ENCODE data around the gene SLC22A23.

DNA sequence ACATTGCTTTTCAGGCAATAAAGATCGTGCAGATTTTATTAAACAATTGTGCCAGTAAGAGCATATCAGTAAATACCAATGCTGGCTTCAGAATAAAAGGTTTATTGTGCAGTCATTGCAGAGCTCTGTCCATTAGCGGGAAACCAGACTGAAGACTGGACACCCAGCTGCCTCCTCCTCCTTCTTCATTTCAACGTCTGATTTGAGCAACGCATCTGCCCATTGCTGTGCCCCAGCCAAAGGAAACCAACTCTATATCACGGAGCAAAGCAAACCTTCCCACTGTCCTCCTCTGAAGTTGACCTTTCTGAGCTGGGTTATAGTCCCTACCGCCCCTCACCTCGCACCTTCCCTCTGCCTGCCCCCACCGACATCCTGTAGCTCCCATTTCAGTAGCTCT is 80.8 kb downstream of the SLC22A23 start:
- no peak for TF ChIP-seq EZH2 (optimal IDR thresholded peaks at IDR 0.05; ENCODE audit: low read depth, low read length)
- TF ChIP-seq, protein P1, sequence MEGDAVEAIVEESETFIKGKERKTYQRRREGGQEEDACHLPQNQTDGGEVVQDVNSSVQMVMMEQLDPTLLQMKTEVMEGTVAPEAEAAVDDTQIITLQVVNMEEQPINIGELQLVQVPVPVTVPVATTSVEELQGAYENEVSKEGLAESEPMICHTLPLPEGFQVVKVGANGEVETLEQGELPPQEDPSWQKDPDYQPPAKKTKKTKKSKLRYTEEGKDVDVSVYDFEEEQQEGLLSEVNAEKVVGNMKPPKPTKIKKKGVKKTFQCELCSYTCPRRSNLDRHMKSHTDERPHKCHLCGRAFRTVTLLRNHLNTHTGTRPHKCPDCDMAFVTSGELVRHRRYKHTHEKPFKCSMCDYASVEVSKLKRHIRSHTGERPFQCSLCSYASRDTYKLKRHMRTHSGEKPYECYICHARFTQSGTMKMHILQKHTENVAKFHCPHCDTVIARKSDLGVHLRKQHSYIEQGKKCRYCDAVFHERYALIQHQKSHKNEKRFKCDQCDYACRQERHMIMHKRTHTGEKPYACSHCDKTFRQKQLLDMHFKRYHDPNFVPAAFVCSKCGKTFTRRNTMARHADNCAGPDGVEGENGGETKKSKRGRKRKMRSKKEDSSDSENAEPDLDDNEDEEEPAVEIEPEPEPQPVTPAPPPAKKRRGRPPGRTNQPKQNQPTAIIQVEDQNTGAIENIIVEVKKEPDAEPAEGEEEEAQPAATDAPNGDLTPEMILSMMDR (IDR thresholded peaks at IDR 0.05; ENCODE audit: low read length), result no peak
- no peak for TF ChIP-seq EZH2phosphoT487 (IDR thresholded peaks at IDR 0.05; ENCODE audit: low read length)

All from MM.1S (cell line).